Activated T-cell treated with anti-CD3 and anti-CD28 coated beads for 24 hours (primary cell): Measurements from ENCODE around the gene WNK4.
"Not testable (repeated sequence)": the region's sequence is repeated elsewhere in the genome, so short reads cannot be mapped to it uniquely, and the experiment has no call there.

ENCODE experiments used
- DNase-seq: peaks from one replicate; pipeline ENCODE4 v3.0.0-alpha.2; 2020; ENCODE audit warnings: low read depth

Gene WNK4

GRCh38 chr17:42779936-42780850, at the start of gene WNK4:
TSS of gene WNK4 (plus strand) at chr17:42780610. CDS start at chr17:42780699, 89 bp downstream.
- DNase-seq, result no peak

- no peak for DNase-seq
Observed at GRCh38 chr17:42740699-42741098, 39.7 kb upstream of the WNK4 start.

GRCh38 chr17:42742916-42743315, 37.5 kb upstream of the WNK4 start:
- DNase-seq, result not testable (repeated sequence)

- DNase-seq, result no peak
Observed at GRCh38 chr17:42743595-42744282, 36.7 kb upstream of the WNK4 start.

GRCh38 chr17:42744283-42744805, 36.1 kb upstream of the WNK4 start:
- peak; percentile 59 for DNase-seq

GRCh38 chr17:42744806-42745617, 35.4 kb upstream of the WNK4 start, which contains the start of gene EZH1:
TSS of gene EZH1 (minus strand) at chr17:42745040. CDS start at chr17:42728941, 16,099 bp downstream.
- DNase-seq, result peak; percentile 92

GRCh38 chr17:42748202-42748907, 32.1 kb upstream of the WNK4 start:
- no peak for DNase-seq

- no peak for DNase-seq
Observed at GRCh38 chr17:42748908-42749798, 31.3 kb upstream of the WNK4 start.

GRCh38 chr17:42750739-42751344, 29.6 kb upstream of the WNK4 start:
- no peak for DNase-seq

GRCh38 chr17:42751628-42752027, 28.8 kb upstream of the WNK4 start:
- DNase-seq, result no peak

GRCh38 chr17:42754782-42755181, 25.6 kb upstream of the WNK4 start:
- no peak for DNase-seq

- DNase-seq, result no peak
Observed at GRCh38 chr17:42759982-42760651, 20.3 kb upstream of the WNK4 start.

GRCh38 chr17:42760652-42761581, 19.5 kb upstream of the WNK4 start, which contains the start of gene RAMP2:
TSS of gene RAMP2 (plus strand) at chr17:42761227. CDS start at chr17:42761262, 35 bp downstream.
- DNase-seq, result no peak

GRCh38 chr17:42761638-42762037, 18.8 kb upstream of the WNK4 start:
- DNase-seq, result no peak

GRCh38 chr17:42766124-42766523, 14.3 kb upstream of the WNK4 start:
- no peak for DNase-seq

GRCh38 chr17:42767512-42767911, 12.9 kb upstream of the WNK4 start:
- no peak for DNase-seq

GRCh38 chr17:42768006-42768405, 12.4 kb upstream of the WNK4 start:
- not testable (repeated sequence) for DNase-seq

- DNase-seq, result not testable (repeated sequence)
Observed at GRCh38 chr17:42769964-42770363, 10.4 kb upstream of the WNK4 start.
